ENCODE results near the gene IL1RAPL1. TPM values are rescaled to one million over a fixed set of nuclear protein-coding genes. Genes with fewer than 3 reads are reported as not detected.

IL1RAPL1 gene
- total RNA-seq, 2 donors from 2014 or later = not detected

DNA sequence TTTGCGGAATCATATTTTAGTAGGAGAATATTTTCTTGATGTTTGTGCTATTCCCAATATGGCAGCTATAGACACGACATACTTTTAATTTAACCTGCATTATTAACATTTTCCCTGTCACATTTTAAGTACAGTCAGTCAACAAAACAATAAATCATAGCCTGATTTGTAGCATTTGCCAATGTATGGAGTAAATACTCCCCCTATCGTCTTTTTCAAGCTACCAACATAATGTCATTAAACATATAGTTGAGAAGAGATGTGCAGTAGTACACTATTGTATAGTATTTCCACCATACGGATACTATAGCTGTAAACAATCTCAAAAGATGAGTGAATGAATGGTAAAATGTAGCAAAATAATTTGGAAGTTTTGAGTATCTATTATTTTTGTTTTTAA lies 1324.4 kb downstream of the IL1RAPL1 start:
- no peaks in the 10 kb centered on the region for H3K36me3 Mint-ChIP-seq (ENCODE audit: low read depth)
- no peak overlapping the region for H3K27ac Mint-ChIP-seq
- ATAC-seq = no peak
- no peaks in the 10 kb centered on the region for H3K27me3 Mint-ChIP-seq
- H3K4me3 Mint-ChIP-seq = no peak overlapping the region
- no peaks in the 10 kb centered on the region for H3K9me3 ChIP-seq (ENCODE audit: control insufficient read depth, low read length, poor library complexity, severe bottlenecking)
- H3K4me1 Mint-ChIP-seq = no peaks in the 10 kb centered on the region
- no peak for DNase-seq

DNA sequence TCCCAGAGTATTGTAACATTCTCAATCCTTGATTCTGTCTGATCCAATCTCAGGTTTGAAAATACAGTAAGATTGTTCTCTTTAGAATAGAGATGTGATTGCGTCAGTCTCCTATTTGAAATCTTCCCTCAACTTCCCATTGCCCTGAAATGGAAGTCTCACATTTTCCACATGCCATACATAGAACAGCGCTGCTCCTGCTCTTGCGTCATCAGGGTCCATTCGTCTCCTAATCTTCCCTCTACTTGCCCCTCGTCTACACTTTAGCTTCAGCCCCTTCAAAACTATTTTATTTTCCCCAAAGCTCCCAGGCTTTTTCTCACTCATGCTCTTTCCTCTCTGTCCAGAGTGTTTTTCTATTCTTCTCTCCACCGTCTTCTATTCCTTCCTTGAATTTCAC lies 1326.4 kb downstream of the IL1RAPL1 start:
- DNase-seq (no peak), ATAC-seq (no peak)
- Mint-ChIP-seq H3K36me3 (ENCODE audit: low read depth) (no peaks in the 10 kb centered on the region), H3K27me3 (no peaks in the 10 kb centered on the region), H3K27ac (no peak overlapping the region), H3K4me3 (no peak overlapping the region), H3K4me1 (no peaks in the 10 kb centered on the region)
- H3K9me3 ChIP-seq (ENCODE audit: control insufficient read depth, low read length, poor library complexity, severe bottlenecking) = no peaks in the 10 kb centered on the region

DNA sequence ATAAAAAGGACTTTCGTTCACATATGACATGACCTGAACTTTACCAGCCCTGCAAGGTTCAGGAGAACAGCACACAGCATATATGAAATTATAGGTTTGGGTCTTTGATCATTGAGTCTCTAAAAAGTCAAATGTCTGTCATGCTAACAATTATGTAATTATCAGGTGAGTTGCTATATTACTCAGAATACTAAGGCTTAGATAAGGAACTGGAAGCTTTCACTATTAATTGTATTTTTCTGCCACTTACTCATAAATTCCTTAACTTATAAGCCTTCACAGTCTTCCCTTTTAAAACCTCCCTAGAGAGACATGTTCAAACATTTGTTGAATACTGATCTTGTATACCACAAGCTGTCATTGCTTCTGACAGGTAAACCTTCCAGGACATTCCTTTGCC lies 1335.4 kb downstream of the IL1RAPL1 start:
- ATAC-seq = no peak

DNA sequence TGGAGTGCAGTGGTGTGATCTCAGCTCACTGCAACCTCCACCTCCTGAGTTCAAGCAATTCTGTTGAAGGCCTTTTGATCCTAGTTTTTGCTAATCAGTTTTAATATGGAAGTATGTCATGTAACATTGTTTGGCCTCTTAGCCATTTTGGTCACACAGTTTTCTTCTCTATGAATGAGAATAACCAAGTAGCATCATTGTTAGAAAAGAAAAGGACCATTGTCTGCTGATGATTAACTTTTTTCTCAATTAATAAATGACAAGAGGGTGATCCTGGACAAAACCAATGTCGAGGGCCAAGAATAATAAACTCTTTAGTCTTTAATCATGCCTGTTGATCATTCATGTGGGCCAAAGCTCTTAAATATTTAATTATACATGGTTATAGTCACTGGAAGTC lies 1338.8 kb downstream of the IL1RAPL1 start:
- DNase-seq (no peak), ATAC-seq (no peak)
- Mint-ChIP-seq H3K36me3 (ENCODE audit: low read depth) (no peaks in the 10 kb centered on the region), H3K4me1 (no peaks in the 10 kb centered on the region), H3K27ac (no peak overlapping the region), H3K27me3 (no peaks in the 10 kb centered on the region), H3K4me3 (no peak overlapping the region)
- H3K9me3 ChIP-seq (ENCODE audit: control insufficient read depth, low read length, poor library complexity, severe bottlenecking) = no peaks in the 10 kb centered on the region

More for the DNA sequence above, 1335.4 kb downstream of the IL1RAPL1 start:
- H3K27ac Mint-ChIP-seq = no peak overlapping the region
- no peak for DNase-seq
- H3K4me3 Mint-ChIP-seq = no peak overlapping the region
- no peaks in the 10 kb centered on the region for H3K9me3 ChIP-seq (ENCODE audit: control insufficient read depth, low read length, poor library complexity, severe bottlenecking)
- no peaks in the 10 kb centered on the region for H3K4me1 Mint-ChIP-seq
- no peaks in the 10 kb centered on the region for H3K36me3 Mint-ChIP-seq (ENCODE audit: low read depth)
- H3K27me3 Mint-ChIP-seq = no peaks in the 10 kb centered on the region

- Mint-ChIP-seq H3K27me3 (no peaks in the 10 kb centered on the region), H3K4me3 (no peak overlapping the region), H3K27ac (no peak overlapping the region), H3K36me3 (ENCODE audit: low read depth) (no peaks in the 10 kb centered on the region), H3K4me1 (no peaks in the 10 kb centered on the region)
- H3K9me3 ChIP-seq (ENCODE audit: control insufficient read depth, low read length, poor library complexity, severe bottlenecking) = no peaks in the 10 kb centered on the region
- ATAC-seq (no peak), DNase-seq (no peak)
These were observed 1339.4 kb downstream of the IL1RAPL1 start for GRCh38 chrX:29926659-29927058.

DNA sequence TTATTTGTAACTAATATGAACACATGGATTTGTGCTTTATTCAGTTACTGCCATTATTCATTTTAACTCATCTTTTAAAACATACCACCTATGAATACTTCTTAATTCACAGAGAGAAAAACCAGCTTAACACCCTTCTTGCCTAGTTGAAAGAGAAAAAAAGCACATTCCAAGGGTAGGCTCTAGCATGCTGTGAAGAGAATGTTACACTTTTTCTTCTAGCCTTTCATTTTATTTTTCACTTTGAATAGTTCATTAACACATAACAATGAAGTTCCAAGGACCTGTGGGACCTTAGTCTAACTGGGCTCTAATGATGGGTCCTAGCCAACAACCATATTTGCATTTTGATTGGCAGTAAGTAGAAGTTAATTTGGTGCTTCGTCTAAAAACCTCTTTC lies 1348.2 kb downstream of the IL1RAPL1 start:
- no peaks in the 10 kb centered on the region for H3K36me3 Mint-ChIP-seq (ENCODE audit: low read depth)
- no peaks in the 10 kb centered on the region for H3K27me3 Mint-ChIP-seq
- H3K4me3 Mint-ChIP-seq = no peak overlapping the region
- H3K4me1 Mint-ChIP-seq = no peaks in the 10 kb centered on the region
- ATAC-seq (no peak), DNase-seq (no peak)
- no peak overlapping the region for H3K27ac Mint-ChIP-seq
- no peaks in the 10 kb centered on the region for H3K9me3 ChIP-seq (ENCODE audit: control insufficient read depth, low read length, poor library complexity, severe bottlenecking)

- H3K27ac Mint-ChIP-seq = no peak overlapping the region
- DNase-seq = no peak
- H3K4me3 Mint-ChIP-seq = no peak overlapping the region
- no peaks in the 10 kb centered on the region for H3K27me3 Mint-ChIP-seq
- no peaks in the 10 kb centered on the region for H3K9me3 ChIP-seq (ENCODE audit: control insufficient read depth, low read length, poor library complexity, severe bottlenecking)
- no peak for ATAC-seq
- no peaks in the 10 kb centered on the region for H3K4me1 Mint-ChIP-seq
- H3K36me3 Mint-ChIP-seq (ENCODE audit: low read depth) = no peaks in the 10 kb centered on the region
These were observed 1353.5 kb downstream of the IL1RAPL1 start for GRCh38 chrX:29940750-29941149.

DNA sequence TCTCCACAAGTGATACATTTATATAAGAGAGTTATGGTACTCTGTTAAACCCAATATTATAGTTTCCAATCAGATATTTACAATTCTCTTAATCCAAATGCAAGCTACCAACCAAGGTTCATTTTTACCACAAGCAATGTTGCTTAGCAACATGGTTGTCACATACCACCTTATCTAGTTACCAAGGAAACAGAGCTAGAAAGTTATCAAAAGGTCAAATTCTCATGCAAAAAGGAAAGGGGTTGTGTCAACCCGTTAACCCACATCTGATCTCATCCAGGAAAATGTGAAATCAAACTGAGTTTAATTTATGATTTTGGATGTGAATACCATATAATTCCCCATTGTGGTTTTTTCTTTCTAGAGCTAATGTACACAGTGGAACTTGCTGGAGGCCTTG lies 1354.0 kb downstream of the IL1RAPL1 start:
- H3K4me1 Mint-ChIP-seq = no peaks in the 10 kb centered on the region
- no peak for DNase-seq
- ATAC-seq = no peak
- H3K4me3 Mint-ChIP-seq = no peak overlapping the region
- no peaks in the 10 kb centered on the region for H3K9me3 ChIP-seq (ENCODE audit: control insufficient read depth, low read length, poor library complexity, severe bottlenecking)
- no peak overlapping the region for H3K27ac Mint-ChIP-seq
- no peaks in the 10 kb centered on the region for H3K36me3 Mint-ChIP-seq (ENCODE audit: low read depth)
- H3K27me3 Mint-ChIP-seq = no peaks in the 10 kb centered on the region

- H3K36me3 Mint-ChIP-seq (ENCODE audit: low read depth) = no peaks in the 10 kb centered on the region
- H3K27me3 Mint-ChIP-seq = no peaks in the 10 kb centered on the region
- no peak overlapping the region for H3K27ac Mint-ChIP-seq
- ATAC-seq (no peak), DNase-seq (no peak)
- no peaks in the 10 kb centered on the region for H3K9me3 ChIP-seq (ENCODE audit: control insufficient read depth, low read length, poor library complexity, severe bottlenecking)
- H3K4me3 Mint-ChIP-seq = no peak overlapping the region
- H3K4me1 Mint-ChIP-seq = no peaks in the 10 kb centered on the region
These were observed 1360.0 kb downstream of the IL1RAPL1 start for GRCh38 chrX:29947225-29947624.

- H3K9me3 ChIP-seq (ENCODE audit: control insufficient read depth, low read length, poor library complexity, severe bottlenecking) = no peaks in the 10 kb centered on the region
- Mint-ChIP-seq H3K27me3 (no peaks in the 10 kb centered on the region), H3K27ac (no peak overlapping the region), H3K4me3 (no peak overlapping the region), H3K4me1 (no peaks in the 10 kb centered on the region), H3K36me3 (ENCODE audit: low read depth) (no peaks in the 10 kb centered on the region)
- no peak for ATAC-seq
- no peak for DNase-seq
These were observed 1361.4 kb downstream of the IL1RAPL1 start for GRCh38 chrX:29948653-29949052.

DNA sequence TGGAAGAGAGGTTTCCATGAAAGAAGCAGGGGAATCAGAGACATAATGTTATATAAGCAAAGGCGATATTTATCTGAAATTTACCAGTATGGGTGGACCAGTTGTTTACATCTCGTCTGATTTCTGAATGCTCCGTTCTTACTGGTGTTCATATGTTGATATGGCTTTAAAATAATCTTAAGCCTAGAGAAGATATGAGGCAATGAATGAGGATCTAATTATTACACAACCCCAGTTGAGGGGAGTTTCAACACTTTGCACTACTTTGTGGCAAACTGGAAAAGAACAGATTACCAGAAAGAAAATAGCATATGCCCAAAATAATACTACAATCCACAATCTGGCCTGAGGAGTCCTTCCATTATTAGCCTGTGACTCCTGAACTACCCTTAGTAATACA lies 1364.8 kb downstream of the IL1RAPL1 start:
- DNase-seq (no peak), ATAC-seq (no peak)
- no peak overlapping the region for H3K27ac Mint-ChIP-seq
- H3K4me3 Mint-ChIP-seq = no peak overlapping the region
- H3K27me3 Mint-ChIP-seq = no peaks in the 10 kb centered on the region
- H3K9me3 ChIP-seq (ENCODE audit: control insufficient read depth, low read length, poor library complexity, severe bottlenecking) = no peaks in the 10 kb centered on the region
- no peaks in the 10 kb centered on the region for H3K36me3 Mint-ChIP-seq (ENCODE audit: low read depth)
- H3K4me1 Mint-ChIP-seq = no peaks in the 10 kb centered on the region

GRCh38 chrX:29962061-29962460 lies 1374.8 kb downstream of the IL1RAPL1 start:
- Mint-ChIP-seq H3K27me3 (no peaks in the 10 kb centered on the region), H3K4me1 (no peaks in the 10 kb centered on the region), H3K27ac (no peak overlapping the region), H3K36me3 (ENCODE audit: low read depth) (no peaks in the 10 kb centered on the region), H3K4me3 (no peak overlapping the region)
- ATAC-seq (no peak), DNase-seq (no peak)
- H3K9me3 ChIP-seq (ENCODE audit: control insufficient read depth, low read length, poor library complexity, severe bottlenecking) = no peaks in the 10 kb centered on the region

DNA sequence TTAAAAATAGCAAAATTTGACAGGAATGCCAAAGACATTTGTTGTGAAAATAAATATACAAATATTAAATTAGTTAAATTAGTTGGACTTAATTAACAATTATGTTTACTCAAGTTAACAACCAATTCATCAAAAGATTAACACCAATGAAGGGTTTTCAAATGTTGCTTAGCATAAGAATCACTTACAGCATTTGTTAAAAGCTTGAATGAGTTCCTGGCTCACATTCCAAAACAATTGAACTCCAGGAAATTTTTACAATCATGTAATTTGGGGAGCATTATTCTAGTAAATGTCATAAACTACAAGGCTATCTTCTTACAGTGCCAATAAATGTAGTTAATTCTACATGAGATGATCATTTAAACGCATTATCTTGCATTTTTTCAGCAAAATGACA lies 1378.4 kb downstream of the IL1RAPL1 start:
- no peaks in the 10 kb centered on the region for H3K27me3 Mint-ChIP-seq
- DNase-seq = no peak
- ATAC-seq = no peak
- H3K4me3 Mint-ChIP-seq = no peak overlapping the region
- no peak overlapping the region for H3K27ac Mint-ChIP-seq
- no peaks in the 10 kb centered on the region for H3K9me3 ChIP-seq (ENCODE audit: control insufficient read depth, low read length, poor library complexity, severe bottlenecking)
- H3K4me1 Mint-ChIP-seq = no peaks in the 10 kb centered on the region
- no peaks in the 10 kb centered on the region for H3K36me3 Mint-ChIP-seq (ENCODE audit: low read depth)

- ATAC-seq (no peak), DNase-seq (no peak)
- H3K9me3 ChIP-seq (ENCODE audit: control insufficient read depth, low read length, poor library complexity, severe bottlenecking) = no peaks in the 10 kb centered on the region
- H3K27ac Mint-ChIP-seq = no peak overlapping the region
- H3K27me3 Mint-ChIP-seq = no peaks in the 10 kb centered on the region
- no peaks in the 10 kb centered on the region for H3K36me3 Mint-ChIP-seq (ENCODE audit: low read depth)
- H3K4me1 Mint-ChIP-seq = no peaks in the 10 kb centered on the region
- no peak overlapping the region for H3K4me3 Mint-ChIP-seq
These were observed 1404.8 kb downstream of the IL1RAPL1 start for GRCh38 chrX:29992083-29992482.

GRCh38 chrX:30005813-30006212 lies 1418.6 kb downstream of the IL1RAPL1 start:
- ATAC-seq (no peak), DNase-seq (no peak)
- Mint-ChIP-seq H3K4me1 (no peaks in the 10 kb centered on the region), H3K36me3 (ENCODE audit: low read depth) (no peaks in the 10 kb centered on the region), H3K27me3 (no peaks in the 10 kb centered on the region), H3K27ac (no peak overlapping the region), H3K4me3 (no peak overlapping the region)
- H3K9me3 ChIP-seq (ENCODE audit: control insufficient read depth, low read length, poor library complexity, severe bottlenecking) = no peaks in the 10 kb centered on the region

All from T-helper 17 cell (primary cell).